ENCODE measurements around the gene LTV1.
"Not testable (repeated sequence)": the region's sequence is repeated elsewhere in the genome, so short reads cannot be mapped to it uniquely, and the experiment has no call there.

- TF ChIP-seq CTCF (IDR thresholded peaks at IDR 0.05; ENCODE audit: insufficient read depth, low read length, poor library complexity, severe bottlenecking); EZH2phosphoT487 (conservative IDR thresholded peaks at IDR 0.05; ENCODE audit: low read length): not testable (repeated sequence)
Observed at GRCh38 chr6:143871202-143871730, 28.1 kb downstream of the LTV1 start.

Measured in SU-DHL-6 (cell line).